ENCODE results near the gene APMAP.

DNA sequence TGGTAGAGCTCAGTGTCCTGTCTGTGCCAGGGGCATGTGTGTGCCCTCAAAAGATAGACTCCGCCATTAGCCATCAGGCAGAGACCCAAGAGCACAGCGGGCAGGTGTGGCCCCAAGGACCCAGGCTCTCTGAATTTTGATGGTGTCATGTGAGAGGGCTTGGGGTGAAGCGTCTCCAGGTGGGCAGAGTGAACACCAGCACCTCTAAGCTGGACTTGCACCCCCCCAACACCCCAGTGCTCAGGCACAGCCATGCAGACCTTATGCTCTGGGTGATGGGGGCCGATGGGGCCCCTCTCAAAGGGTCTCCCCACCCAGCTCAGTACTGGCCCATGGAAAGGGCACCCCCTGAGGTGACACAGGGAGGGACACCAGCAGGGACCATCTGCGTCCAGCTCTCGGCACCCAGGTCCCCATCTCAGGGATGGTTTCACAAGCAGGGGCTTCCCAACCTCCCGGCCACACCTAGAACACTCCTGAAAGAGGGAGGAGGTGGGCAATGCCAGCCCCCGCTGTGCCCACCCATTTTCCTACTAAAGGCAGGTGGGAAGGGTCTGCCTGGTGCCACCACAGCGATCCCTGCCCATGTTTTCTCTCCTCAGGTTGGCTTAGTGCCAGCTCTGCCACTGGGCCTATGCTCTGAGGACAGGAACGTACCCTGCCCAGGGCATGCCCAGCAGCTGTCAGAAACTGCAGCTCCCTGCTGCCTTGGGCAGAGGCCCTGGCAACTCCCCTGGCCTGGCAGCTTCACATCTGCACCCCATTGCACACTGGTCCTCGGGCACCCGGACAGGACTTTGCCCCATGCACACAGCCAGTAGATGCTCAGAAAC lies 40.0 kb downstream of the APMAP start:
- TF ChIP-seq, protein P1, sequence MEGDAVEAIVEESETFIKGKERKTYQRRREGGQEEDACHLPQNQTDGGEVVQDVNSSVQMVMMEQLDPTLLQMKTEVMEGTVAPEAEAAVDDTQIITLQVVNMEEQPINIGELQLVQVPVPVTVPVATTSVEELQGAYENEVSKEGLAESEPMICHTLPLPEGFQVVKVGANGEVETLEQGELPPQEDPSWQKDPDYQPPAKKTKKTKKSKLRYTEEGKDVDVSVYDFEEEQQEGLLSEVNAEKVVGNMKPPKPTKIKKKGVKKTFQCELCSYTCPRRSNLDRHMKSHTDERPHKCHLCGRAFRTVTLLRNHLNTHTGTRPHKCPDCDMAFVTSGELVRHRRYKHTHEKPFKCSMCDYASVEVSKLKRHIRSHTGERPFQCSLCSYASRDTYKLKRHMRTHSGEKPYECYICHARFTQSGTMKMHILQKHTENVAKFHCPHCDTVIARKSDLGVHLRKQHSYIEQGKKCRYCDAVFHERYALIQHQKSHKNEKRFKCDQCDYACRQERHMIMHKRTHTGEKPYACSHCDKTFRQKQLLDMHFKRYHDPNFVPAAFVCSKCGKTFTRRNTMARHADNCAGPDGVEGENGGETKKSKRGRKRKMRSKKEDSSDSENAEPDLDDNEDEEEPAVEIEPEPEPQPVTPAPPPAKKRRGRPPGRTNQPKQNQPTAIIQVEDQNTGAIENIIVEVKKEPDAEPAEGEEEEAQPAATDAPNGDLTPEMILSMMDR (IDR thresholded peaks at IDR 0.05), result no peak
- no peak for TF ChIP-seq POLR2A (IDR thresholded peaks at IDR 0.05)

Data from uterus (tissue), 2 donors.